HG03378 (cell line): ENCODE results near the gene CRIM1.

Experiments
- ATAC-seq: cut with Tn5 transposase; IDR thresholded peaks from one replicate; pipeline ENCODE4 v1.9.1; 2021; ENCODE audit warnings: mild to moderate bottlenecking, moderate library complexity; ENCODE audit not compliant: unreplicated experiment

CRIM1 gene

DNA sequence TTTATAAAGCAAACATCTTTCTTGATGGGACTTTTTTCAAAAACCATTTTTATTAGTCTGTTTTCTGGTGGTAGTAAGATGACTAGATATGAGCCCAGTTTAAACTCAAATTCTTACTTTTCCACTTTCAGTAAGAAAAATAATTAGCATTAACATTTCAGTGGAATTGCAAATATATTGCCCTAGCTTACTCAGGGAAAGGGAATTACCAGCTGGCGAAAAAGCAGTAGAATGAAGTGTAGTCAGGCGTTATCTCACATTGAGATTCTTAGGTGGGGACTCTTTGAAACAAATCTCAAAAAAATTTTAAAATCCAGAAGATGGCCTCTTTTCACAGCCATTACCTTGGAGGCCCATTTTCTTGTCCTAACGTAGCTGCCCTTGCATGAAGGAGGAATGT, 65.8 kb downstream of the CRIM1 start:
- ATAC-seq: no peak

DNA sequence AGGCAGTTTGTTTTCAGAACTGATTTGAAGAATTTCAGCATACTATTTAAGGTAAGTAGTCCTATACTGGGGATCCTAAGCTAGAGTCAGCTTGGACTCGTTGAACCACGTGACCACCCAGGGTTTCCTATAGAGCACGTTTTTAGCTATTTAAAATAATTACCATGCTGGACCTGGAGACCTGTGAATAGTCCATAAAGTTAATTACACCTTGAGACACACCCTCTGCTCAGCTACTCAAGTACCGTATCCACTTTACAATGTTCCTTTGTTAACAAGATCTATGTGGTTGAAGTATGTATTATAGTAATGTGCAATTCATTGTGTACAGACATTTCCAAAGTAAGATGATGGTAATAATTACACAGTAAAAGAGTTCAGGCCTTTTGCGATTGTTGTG, 67.6 kb downstream of the CRIM1 start:
- no peak for ATAC-seq

DNA sequence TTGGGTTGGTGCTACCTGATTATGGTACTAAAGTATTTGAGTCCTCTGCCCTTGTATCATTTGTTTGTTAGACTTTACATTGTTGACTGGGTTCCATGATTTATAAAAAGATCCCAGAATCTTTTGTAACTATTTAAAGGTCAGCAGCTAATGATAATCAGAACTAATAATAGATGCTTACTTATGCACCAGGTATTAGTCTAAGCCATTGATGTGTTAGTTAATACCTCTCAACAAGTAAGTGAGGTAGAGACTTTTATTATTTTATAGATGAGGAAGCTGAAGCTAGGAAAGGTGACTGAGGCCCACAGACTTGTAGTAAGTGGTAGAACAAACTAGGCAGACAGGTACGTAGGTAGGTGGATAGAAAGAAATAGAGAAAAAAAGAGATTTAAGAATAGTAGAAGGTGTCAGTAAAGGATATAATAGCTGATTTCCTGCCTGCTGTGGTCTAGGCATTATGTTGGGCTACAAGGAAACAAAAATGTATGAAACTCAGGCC, 68.1 kb downstream of the CRIM1 start:
- ATAC-seq: no peak

DNA sequence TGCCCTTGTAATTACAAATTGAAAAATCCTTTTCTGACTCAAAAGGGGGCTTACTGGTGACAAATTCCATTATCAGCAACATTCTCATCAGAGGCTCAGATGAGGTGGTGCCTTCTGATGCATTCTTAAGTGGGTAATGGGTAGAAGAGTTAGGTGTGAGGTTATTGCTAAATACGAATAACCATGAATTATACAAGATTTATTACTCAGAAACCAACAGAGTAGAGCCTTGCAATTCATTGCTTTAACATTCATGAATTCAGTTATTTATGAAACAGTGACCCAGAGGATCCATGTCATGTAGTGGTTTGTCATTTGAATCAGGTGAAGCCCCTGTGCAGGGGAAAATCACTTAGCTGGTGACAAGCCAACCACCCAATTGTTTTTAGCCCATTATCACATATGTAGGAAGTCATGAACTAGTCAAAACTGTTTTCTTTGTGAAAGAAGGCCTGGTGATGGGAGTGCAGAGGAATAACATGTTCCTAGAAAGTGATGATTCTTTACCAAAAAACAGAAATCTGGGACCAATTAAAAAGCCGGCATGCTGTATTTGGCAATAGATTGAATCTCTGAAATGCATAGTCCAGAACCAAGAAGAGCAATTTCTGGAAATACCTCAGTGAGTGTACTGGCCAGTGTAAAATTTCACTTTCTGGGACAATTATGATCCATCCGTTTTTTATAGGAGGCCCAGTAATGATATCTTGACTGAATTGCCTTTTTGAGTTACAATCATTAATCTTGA, 70.2 kb downstream of the CRIM1 start:
- no peak for ATAC-seq

DNA sequence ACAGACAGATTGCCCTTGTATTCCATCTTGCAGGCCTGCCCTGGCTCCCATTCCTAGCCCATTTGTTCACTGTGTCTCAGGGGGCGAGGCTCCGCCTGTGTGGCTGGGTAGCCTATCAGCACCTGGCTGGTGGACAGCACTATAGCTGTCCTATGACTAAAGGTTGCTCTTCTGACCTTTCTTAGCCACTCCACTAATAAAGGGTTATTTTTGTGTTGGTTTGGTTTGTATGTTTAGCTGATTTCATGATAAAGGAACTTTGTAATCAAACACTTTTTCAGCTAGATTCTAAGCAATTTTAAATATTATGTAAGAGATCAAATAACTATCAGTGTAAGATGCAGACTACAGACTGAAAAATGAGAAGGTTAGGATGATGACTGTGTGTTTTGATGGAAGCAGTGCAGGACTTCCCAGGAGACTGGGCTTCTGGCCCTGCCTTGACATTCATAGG, 72.2 kb downstream of the CRIM1 start:
- no peak for ATAC-seq

DNA sequence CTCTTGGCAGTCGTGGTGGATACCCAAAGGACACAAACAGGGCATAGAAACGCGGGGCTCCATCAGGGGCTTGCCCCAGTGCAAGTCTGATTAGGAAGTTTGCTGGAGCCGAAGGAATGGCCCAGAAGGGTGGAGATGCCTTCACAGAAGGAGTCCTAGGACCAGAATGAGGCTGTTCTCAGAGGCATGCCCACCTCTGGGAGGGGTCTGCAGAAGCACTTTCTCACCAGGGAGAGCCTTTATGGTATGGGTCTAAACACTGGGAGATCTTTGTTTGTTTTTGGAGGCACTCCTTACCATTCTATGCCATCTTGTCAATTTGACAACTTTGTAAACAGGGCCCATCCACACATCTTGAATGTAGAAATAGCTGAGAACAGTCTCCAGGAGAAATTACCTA, 75.0 kb downstream of the CRIM1 start:
- ATAC-seq: no peak

DNA sequence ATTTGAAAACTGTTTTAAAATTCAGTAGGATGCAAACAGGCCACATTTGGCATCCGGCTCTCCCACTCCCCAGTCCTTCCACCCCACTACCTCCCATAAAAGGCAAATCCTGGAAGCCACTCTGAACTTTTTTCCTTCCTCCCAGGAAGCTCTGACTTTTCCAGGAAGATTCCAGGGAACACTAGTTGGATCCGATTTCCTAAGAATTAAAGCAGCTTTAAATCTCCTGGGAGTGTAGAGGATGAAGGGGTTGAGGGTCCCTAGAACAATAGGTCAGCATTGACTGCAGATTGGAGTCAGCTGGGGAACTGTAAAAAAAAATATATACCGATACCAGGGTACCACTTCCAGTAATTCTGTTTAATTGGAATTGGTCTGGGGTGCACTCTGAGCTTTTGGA, 76.9 kb downstream of the CRIM1 start:
- ATAC-seq: no peak

DNA sequence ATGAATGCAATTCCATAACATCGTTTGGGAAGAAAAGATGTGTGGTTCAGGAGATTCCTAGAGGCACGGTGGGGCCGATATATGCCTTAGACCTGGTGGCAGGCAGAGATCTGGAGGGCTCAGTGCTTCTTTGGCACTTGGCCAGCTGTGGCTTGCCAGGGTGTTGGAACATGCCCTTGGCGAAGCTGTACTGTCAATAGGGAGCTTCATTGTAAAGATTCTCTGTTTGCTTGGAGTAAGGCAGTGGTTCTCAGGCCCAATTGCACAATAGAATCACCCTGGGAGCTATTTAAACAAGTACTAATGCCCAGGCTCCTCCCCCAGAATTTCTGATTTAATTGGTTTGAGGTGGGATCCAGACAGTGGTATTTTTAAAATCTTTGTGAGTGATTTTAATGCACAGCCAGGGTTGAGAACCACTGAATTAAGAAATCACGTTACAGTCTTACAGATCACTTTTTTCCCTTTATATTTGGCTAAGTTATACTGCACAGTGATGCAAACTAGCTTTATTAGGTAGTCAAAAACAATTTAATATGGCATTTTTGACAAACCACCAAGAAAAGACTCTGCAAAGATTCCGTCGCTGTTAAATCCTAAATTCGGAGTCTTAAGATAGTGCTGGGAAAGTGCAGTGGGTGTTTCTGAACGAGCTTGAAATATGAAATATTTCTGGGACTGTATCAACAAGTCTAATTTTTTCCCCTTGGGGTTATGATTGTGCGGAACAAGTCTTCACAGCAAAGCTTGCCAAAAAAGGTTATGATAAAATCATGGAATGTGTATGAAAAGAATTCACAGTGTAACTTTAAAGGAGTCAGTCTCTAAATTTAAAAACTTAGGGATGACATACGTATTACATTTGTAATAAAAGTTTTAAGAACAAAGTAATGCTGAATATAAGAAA, 78.0 kb downstream of the CRIM1 start:
- ATAC-seq: no peak

DNA sequence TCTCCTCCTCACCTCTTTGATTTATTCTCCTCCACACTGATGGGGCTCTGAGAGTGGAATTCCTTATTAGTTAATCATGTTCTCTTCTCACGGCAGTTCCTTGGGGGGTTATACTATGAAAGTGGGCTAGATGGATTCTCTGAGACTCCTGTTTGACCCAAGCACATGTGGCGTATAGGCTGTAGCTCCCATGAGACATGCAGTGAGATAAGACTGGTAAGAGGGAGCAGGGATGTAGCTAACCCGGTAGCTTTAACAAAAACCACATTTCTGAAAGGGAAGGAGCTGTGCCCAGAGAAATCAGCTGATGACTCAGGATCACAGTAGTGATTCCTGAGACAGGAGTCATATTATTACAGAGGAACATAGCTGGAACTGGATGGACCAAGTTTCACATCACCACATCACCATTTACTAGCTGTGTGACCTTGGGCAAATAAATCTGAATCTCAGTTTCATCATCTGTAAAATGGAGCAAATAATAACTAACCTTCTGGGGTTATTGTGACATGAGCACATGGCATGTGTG, 82.9 kb downstream of the CRIM1 start:
- ATAC-seq: no peak

DNA sequence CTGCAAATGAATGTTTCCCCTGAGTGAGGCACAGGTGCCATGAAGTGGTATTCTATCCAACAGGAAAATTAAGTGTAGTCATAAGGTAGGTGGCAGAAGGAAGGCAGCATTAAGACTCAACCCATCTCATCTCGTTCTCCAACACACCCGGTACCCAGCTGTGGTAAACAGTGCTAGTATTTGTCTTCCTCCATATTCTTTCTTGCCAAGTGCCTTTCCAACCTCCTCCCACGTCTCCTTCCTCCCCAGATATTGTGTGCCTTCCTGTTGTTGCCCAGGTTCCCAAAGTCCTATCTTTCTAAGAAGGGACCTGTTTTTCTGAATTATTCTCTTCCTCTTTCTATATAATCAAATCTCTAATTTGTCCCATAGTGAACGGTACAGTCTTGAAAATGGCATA, 83.5 kb downstream of the CRIM1 start:
- ATAC-seq: no peak

DNA sequence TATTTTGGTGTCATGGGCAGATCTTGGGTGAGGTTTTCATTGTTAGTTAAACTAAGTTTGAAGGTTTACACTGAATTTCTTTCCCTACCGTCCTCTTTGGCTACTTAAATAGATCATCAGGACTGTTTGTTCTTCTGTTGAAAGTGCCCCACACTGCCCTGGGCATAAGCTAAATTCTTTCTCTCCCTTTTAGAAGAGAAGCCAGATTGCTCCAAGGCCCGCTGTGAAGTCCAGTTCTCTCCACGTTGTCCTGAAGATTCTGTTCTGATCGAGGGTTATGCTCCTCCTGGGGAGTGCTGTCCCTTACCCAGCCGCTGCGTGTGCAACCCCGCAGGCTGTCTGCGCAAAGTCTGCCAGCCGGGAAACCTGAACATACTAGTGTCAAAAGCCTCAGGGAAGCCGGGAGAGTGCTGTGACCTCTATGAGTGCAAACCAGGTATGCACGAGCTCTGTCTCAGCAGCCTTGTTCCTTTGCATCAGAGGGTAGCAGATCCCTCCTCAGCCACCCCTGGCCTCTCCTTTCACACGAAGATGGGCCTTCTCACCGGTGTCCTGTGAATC, 85.6 kb downstream of the CRIM1 start:
- no peak for ATAC-seq

DNA sequence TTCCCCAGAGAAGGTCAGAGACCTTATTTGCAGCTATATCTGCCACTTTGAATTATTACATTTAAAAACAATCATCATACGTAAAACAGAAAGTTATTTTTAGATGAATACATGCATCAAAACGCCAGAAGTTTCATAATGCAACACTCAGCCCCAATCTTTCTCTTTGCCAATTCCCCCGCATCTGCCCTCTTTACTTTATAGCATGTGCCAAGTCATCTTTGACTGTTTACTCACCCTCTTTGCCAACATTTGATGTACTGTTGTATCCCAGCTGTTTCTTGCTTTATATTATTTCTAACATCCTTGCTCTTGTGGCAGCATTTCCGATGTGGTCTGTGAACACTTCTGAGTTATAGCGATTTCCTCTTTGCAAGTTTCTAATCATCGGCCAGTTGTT, 86.2 kb downstream of the CRIM1 start:
- no peak for ATAC-seq

DNA sequence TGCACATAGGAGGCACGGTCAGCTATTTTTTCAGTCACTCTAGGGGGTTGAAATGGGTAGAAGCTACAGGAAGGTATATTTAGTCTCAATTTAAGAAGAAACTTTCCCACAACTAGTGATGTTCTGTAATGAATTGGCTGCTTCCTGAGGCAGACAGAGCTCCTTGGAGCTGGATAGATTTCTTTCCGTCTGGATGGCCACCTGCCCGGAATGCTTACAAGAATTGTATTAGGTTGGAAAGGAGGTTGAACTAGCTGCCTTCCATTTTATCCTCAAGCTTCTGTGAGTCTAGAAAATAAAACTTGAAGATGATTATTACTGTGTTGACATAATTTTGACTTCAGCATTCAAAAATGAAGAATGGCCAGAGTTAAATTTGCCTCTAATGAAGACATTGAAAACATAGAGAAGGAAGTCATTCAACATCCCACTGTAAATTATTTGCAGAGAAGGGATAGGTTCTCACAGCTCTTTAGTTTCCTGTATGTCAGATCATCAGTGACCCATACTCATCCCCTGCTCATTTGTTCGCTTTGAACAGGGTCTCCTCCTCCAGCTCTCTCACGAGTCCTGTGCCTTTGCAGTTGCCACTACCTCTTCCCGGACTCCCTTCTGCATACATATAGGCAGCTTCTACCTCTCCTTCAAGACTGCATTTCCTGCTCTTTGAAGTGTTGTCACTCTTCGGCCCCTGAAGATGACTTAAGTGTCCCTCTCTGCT, 88.8 kb downstream of the CRIM1 start:
- no peak for ATAC-seq

DNA sequence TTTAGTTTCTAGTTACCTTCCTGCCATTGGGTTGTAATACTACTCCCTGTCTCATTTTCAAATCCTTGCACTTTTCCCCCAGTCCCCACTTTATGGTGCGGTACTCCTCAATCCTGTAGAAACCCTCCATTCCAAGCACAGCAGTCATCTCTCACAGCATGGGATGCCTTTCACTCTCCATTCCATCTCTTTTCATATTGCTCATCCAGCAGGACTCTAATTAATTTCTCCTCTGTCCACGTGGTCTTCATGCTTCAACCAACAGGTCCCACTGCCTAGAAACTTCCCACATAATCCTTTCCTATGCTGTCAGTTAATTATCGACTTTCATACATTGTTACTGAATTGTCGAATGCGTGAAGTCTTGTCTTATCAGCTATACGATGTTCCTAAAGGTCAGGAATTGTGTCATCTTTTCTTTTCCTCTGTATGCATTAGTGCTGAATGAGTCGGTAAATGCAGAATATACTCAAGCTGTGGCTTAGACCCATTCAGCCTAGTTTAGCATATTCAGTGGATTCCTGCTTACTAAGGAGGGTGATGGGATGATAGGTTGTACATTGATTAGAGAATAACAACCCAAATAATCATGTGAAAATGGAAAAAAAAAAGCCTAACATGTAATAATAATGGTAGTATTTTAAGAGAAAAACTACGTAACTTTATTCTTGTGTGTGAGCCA, 89.7 kb downstream of the CRIM1 start:
- no peak for ATAC-seq

DNA sequence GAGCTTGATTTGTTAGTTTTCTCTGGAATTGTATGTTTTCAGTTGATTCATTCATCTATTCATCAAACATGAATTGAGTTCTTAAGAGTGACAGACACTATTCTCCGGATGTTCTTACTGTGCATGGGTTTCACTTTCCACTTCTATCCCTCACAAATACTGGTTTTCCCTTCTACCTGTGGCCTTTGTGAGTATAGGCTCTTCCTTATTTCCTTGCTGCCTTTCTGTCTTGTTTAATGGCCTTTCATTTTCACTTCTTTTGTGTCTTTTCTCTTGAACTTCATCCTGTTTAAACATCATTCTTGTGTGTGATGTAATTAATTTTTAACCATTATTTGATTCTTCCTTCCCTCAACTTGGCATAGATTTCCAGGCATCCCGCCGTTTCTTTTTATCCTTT, 90.7 kb downstream of the CRIM1 start:
- ATAC-seq: no peak

DNA sequence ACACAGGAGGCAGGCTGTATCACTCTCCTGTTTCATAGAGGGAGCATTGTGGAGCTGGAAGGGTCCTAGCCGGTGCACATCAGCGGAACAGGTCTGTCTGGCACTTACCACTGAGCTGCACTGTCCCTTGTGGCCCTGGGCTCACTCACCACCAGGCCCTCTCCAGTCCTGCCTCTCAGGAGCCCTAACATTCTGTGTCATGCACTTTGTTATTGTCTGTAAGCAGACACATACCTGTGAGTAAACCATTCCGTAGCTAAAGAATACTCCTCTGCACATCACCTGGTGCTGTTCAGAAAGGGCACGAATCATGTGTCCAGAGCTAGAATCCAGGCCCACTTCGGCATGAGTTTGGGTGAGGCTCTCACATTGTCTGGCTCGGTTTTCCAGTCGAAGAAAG, 93.6 kb downstream of the CRIM1 start:
- ATAC-seq: no peak

DNA sequence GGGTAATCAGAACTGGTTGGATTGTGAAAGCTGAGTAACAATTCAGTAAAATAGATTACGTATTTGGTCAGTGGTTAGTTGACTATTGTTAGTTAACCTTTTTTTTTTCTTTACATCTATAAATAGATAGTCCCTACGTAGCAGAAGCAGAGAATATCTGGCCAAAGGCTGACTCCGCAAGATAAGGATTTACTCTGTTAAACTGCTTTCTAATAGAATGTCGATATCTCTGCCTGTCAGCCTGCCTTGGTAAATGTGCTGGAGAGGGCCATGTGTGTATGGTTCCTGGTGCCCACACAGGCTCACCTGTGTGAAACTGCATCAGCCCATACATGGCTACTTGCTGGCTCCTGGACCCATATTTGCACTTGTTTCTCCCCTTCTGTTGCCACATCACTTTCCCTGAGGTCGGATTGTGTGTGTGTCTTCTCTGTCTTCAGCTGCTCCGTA, 94.4 kb downstream of the CRIM1 start:
- no peak for ATAC-seq

DNA sequence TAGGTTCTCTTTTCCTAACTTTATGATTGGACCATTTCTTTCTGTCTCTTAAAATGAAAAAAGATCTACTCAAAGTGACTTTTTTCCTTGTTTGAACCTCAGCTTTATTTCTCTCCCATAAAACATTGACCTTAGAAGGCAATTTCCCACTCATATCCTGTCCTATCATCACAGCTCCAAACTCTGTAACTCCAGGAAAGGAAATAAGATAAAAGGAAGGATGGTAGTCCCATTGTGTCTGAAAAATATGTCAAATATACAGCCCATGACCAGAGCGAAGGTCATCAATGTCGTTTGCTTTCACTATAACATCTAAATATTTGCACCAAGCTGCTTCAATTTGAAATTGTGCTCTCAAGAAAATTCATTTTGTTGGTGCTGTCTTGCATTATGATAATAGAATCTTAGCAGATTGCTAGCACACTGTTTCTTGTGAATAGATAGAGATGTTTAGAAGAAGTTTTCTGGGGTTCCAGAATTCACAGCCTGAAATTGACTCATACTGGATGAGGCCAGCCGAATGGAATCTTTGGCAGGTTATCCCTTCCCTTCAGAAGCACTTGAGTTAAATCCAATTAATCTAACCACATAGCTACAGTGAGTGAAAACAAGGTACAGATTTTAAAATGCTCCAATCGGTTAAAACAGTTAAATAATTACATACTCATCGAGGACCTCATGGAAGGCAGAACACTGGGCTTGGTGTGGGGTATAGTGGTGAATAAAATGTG, 95.1 kb downstream of the CRIM1 start:
- ATAC-seq: no peak

DNA sequence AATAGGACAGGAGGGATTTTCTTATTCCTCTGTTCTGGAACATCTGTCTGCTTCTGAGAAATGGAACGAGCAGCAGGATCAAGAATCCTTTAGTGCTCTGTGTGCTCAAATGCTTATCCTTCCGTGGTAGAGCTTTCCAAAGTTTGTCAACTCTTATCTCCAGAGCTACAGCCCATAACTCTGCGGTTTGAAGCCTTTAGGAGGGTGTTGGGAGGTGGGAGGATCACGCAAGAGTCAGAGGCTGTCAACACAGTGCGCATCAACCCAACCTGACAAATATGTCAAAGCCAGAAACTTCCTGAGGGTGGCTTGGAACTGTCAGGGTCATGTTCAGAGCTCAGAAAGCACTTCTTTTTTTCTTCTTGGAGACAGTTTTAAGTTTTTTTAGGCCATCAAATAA, 95.9 kb downstream of the CRIM1 start:
- no peak for ATAC-seq
